ENCODE data around the gene CACUL1. TPM values are rescaled to one million over a fixed set of nuclear protein-coding genes. Genes with fewer than 3 reads are reported as not detected.

Gene CACUL1
- total RNA-seq, 4 donors from 2014 or later, result 13.1 to 29.1 (median 23.2) TPM

- H3K4me3 ChIP-seq, result no peak overlapping the region
- H3K27me3 ChIP-seq, result no peaks in the 10 kb centered on the region
- intact Hi-C loops (cut with DNase I; ENCODE audit: low total_unique reads), result no loop called here
- no peaks in the 10 kb centered on the region for H3K9me3 ChIP-seq
- no peaks in the 10 kb centered on the region for H3K36me3 ChIP-seq
- no peak for DNase-seq
- no peaks in the 10 kb centered on the region for H3K4me1 ChIP-seq
- WGBS, 2 donors (ENCODE audit: low coverage in 1 of 2), result 80 to 85% methylated on average over 2 to 4 of the region's 4 CpGs
- TF ChIP-seq POLR2A (IDR thresholded peaks at IDR 0.05) (no peak), EP300 (IDR thresholded peaks at IDR 0.05; ENCODE audit: low read depth) (no peak), POLR2AphosphoS5 (IDR thresholded peaks at IDR 0.05) (no peak), CTCF (IDR thresholded peaks at IDR 0.05) (no peak)
- in situ Hi-C loops (cut with MboI; ENCODE audit: low pct_ligation_motif_present in 1 of 4, low pct_unique_long_range_greater_than_20kb in 1 of 4, low sequenced_read_pairs in 3 of 4), result no loop called here
- no peak overlapping the region for H3K27ac ChIP-seq
Measured at GRCh38 chr10:118764195-118764594, 9.4 kb upstream of the CACUL1 start.

- in situ Hi-C loops (cut with MboI; ENCODE audit: low pct_ligation_motif_present in 1 of 4, low pct_unique_long_range_greater_than_20kb in 1 of 4, low sequenced_read_pairs in 3 of 4) (no loop called here), intact Hi-C loops (cut with DNase I; ENCODE audit: low total_unique reads) (no loop called here)
- H3K4me1 ChIP-seq, result no peaks in the 10 kb centered on the region
Measured at GRCh38 chr10:118763202-118763988, 8.6 kb upstream of the CACUL1 start.

GRCh38 chr10:118760265-118760664, 5.5 kb upstream of the CACUL1 start:
- no peaks in the 10 kb centered on the region for H3K27me3 ChIP-seq
- in situ Hi-C loops (cut with MboI; ENCODE audit: low pct_ligation_motif_present in 1 of 4, low pct_unique_long_range_greater_than_20kb in 1 of 4, low sequenced_read_pairs in 3 of 4), result no loop called here
- peaks cover 0 to 8% (median 4%) of the 10 kb centered on the region in 4 donors for H3K4me1 ChIP-seq
- TF ChIP-seq EP300 (IDR thresholded peaks at IDR 0.05; ENCODE audit: low read depth) (no peak), POLR2AphosphoS5 (IDR thresholded peaks at IDR 0.05) (no peak), POLR2A (IDR thresholded peaks at IDR 0.05) (no peak), CTCF (IDR thresholded peaks at IDR 0.05) (no peak)
- no peak overlapping the region for H3K27ac ChIP-seq
- H3K4me3 ChIP-seq, result no peak overlapping the region
- intact Hi-C loops (cut with DNase I; ENCODE audit: low total_unique reads), result no loop called here
- no peaks in the 10 kb centered on the region for H3K36me3 ChIP-seq
- 97% methylated on average over 36 of the region's 36 CpGs; no CpG with 5 or more reads in 1 of the 2 donors for WGBS, 2 donors (ENCODE audit: low coverage in 1 of 2)
- no peak for DNase-seq
- H3K9me3 ChIP-seq, result no peaks in the 10 kb centered on the region

More at GRCh38 chr10:118763202-118763988, 8.6 kb upstream of the CACUL1 start:
- Histone ChIP-seq H3K27ac (no peak overlapping the region), H3K4me3 (no peak overlapping the region), H3K36me3 (no peaks in the 10 kb centered on the region), H3K9me3 (no peaks in the 10 kb centered on the region), H3K27me3 (no peaks in the 10 kb centered on the region)
- 94% methylated on average over 2 to 3 of the region's 3 CpGs for WGBS, 2 donors (ENCODE audit: low coverage in 1 of 2)
- TF ChIP-seq POLR2A (IDR thresholded peaks at IDR 0.05) (no peak), POLR2AphosphoS5 (IDR thresholded peaks at IDR 0.05) (no peak), CTCF (IDR thresholded peaks at IDR 0.05) (no peak), EP300 (IDR thresholded peaks at IDR 0.05; ENCODE audit: low read depth) (no peak)
- DNase-seq, result no peak

- no peaks in the 10 kb centered on the region for H3K36me3 ChIP-seq
- no peak for DNase-seq
- H3K4me3 ChIP-seq, result no peak overlapping the region
- TF ChIP-seq CTCF (IDR thresholded peaks at IDR 0.05), result no peak
- no peak for TF ChIP-seq POLR2A (IDR thresholded peaks at IDR 0.05)
- TF ChIP-seq EP300 (IDR thresholded peaks at IDR 0.05; ENCODE audit: low read depth), result no peak
- TF ChIP-seq POLR2AphosphoS5 (IDR thresholded peaks at IDR 0.05), result no peak
- H3K4me1 ChIP-seq, result peaks cover 0 to 12% (median 7%) of the 10 kb centered on the region in 4 donors
- H3K9me3 ChIP-seq, result no peaks in the 10 kb centered on the region
- H3K27ac ChIP-seq, result no peak overlapping the region
- 20 to 68% methylated on average over 1 of the region's 1 CpG for WGBS, 2 donors (ENCODE audit: low coverage in 1 of 2)
- in situ Hi-C loops (cut with MboI; ENCODE audit: low pct_ligation_motif_present in 1 of 4, low pct_unique_long_range_greater_than_20kb in 1 of 4, low sequenced_read_pairs in 3 of 4) (no loop called here), intact Hi-C loops (cut with DNase I; ENCODE audit: low total_unique reads) (no loop called here)
- H3K27me3 ChIP-seq, result no peaks in the 10 kb centered on the region
Measured at GRCh38 chr10:118758449-118758848, 3.7 kb upstream of the CACUL1 start.

Data from transverse colon (tissue), 4 donors.